ENCODE data around the gene RASAL3. TPM values are rescaled to one million over a fixed set of nuclear protein-coding genes. Genes with fewer than 3 reads are reported as not detected.

Gene RASAL3
- total RNA-seq, 2 experiments from 2014 or later: 174 to 179 TPM

- H3K27me3 Mint-ChIP-seq: no peaks in the 10 kb centered on the region
- ChIA-PET POLR2A (interaction anchor here (1.8 kb wide), 1 partner anchor 12 kb away, joined by 5 read pairs; no protein-coding TSS in a partner anchor), CTCF (no interaction called here)
- H3K27ac Mint-ChIP-seq: no peak overlapping the region
- H3K4me1 Mint-ChIP-seq: peaks cover 10% of the 10 kb centered on the region
- H3K9me3 Mint-ChIP-seq: no peaks in the 10 kb centered on the region
- peaks cover 11% of the 10 kb centered on the region for H3K36me3 Mint-ChIP-seq (ENCODE audit: low read depth)
- no peak for DNase-seq
- no peak overlapping the region for H3K4me3 Mint-ChIP-seq
Observed at GRCh38 chr19:15445227-15445605, 19.1 kb downstream of the RASAL3 start.

- no peaks in the 10 kb centered on the region for H3K9me3 Mint-ChIP-seq
- POLR2A ChIA-PET: interaction anchor here (1.1 to 1.2 kb wide), 2 partner anchors 10 to 19 kb away, joined by 3 to 4 read pairs; no protein-coding TSS in a partner anchor
- no peak overlapping the region for H3K27ac Mint-ChIP-seq
- peaks cover 7% of the 10 kb centered on the region for H3K4me1 Mint-ChIP-seq
- DNase-seq: no peak
- H3K4me3 Mint-ChIP-seq: no peak overlapping the region
- no peaks in the 10 kb centered on the region for H3K27me3 Mint-ChIP-seq
- CTCF ChIA-PET: no interaction called here
- H3K36me3 Mint-ChIP-seq (ENCODE audit: low read depth): peaks cover 10% of the 10 kb centered on the region
Observed at GRCh38 chr19:15444505-15445226, 19.7 kb downstream of the RASAL3 start.

- DNase-seq: no peak
- H3K4me3 Mint-ChIP-seq: no peak overlapping the region
- peaks cover 9% of the 10 kb centered on the region for H3K36me3 Mint-ChIP-seq (ENCODE audit: low read depth)
- peaks cover 6% of the 10 kb centered on the region for H3K4me1 Mint-ChIP-seq
- H3K27ac Mint-ChIP-seq: no peak overlapping the region
- ChIA-PET CTCF (no interaction called here), POLR2A (interaction anchor here (1.1 to 1.2 kb wide), 2 partner anchors 10 to 20 kb away, joined by 3 to 4 read pairs; no protein-coding TSS in a partner anchor)
- no peaks in the 10 kb centered on the region for H3K9me3 Mint-ChIP-seq
- H3K27me3 Mint-ChIP-seq: no peaks in the 10 kb centered on the region
Observed at GRCh38 chr19:15443838-15444237, 20.5 kb downstream of the RASAL3 start.

- Mint-ChIP-seq H3K9me3 (no peaks in the 10 kb centered on the region), H3K27me3 (no peaks in the 10 kb centered on the region), H3K27ac (no peak overlapping the region), H3K36me3 (ENCODE audit: low read depth) (peaks cover 4% of the 10 kb centered on the region), H3K4me1 (peaks cover under 1% of the 10 kb centered on the region), H3K4me3 (no peak overlapping the region)
- ChIA-PET POLR2A (interaction anchor here (1.2 kb wide), 1 partner anchor 11 kb away, joined by 4 read pairs; no protein-coding TSS in a partner anchor), CTCF (no interaction called here)
- no peak for DNase-seq
Observed at GRCh38 chr19:15443325-15443724, 21.0 kb downstream of the RASAL3 start.

- ChIA-PET CTCF (interaction anchor here (1.1 kb wide), 1 partner anchor 23 kb away, joined by 7 read pairs; the partner anchor contains the start of gene AKAP8L), POLR2A (no interaction called here)
- H3K27me3 Mint-ChIP-seq: no peaks in the 10 kb centered on the region
- no peak overlapping the region for H3K27ac Mint-ChIP-seq
- H3K36me3 Mint-ChIP-seq (ENCODE audit: low read depth): peaks cover 2% of the 10 kb centered on the region
- H3K4me3 Mint-ChIP-seq: no peak overlapping the region
- H3K9me3 Mint-ChIP-seq: no peaks in the 10 kb centered on the region
- peaks cover 2% of the 10 kb centered on the region for H3K4me1 Mint-ChIP-seq
- no peak for DNase-seq
Observed at GRCh38 chr19:15442142-15442920, 22.0 kb downstream of the RASAL3 start.

GRCh38 chr19:15441317-15441716, 23.0 kb downstream of the RASAL3 start:
- no peak for DNase-seq
- H3K27ac Mint-ChIP-seq: no peak overlapping the region
- peaks cover 7% of the 10 kb centered on the region for H3K4me1 Mint-ChIP-seq
- POLR2A ChIA-PET: interaction anchor here (0.6 kb wide), 1 partner anchor 22 kb away, joined by 3 read pairs; no protein-coding TSS in a partner anchor
- CTCF ChIA-PET: interaction anchor here (1.1 kb wide), 1 partner anchor 22 kb away, joined by 7 read pairs; the partner anchor contains the start of gene AKAP8L
- H3K27me3 Mint-ChIP-seq: no peaks in the 10 kb centered on the region
- H3K9me3 Mint-ChIP-seq: no peaks in the 10 kb centered on the region
- no peak overlapping the region for H3K4me3 Mint-ChIP-seq
- peaks cover 2% of the 10 kb centered on the region for H3K36me3 Mint-ChIP-seq (ENCODE audit: low read depth)

GRCh38 chr19:15439821-15440641, 24.3 kb downstream of the RASAL3 start:
- Mint-ChIP-seq H3K9me3 (no peaks in the 10 kb centered on the region), H3K4me1 (peaks cover 11% of the 10 kb centered on the region), H3K36me3 (ENCODE audit: low read depth) (peaks cover 2% of the 10 kb centered on the region), H3K27me3 (no peaks in the 10 kb centered on the region), H3K4me3 (no peak overlapping the region), H3K27ac (no peak overlapping the region)
- DNase-seq: no peak
- CTCF ChIA-PET: no interaction called here
- POLR2A ChIA-PET: interaction anchor here (1.2 to 2.2 kb wide), 3 partner anchors 11 to 27 kb away, joined by 5 to 9 read pairs (median 8); partner anchors contain the start of gene AKAP8L

GRCh38 chr19:15439078-15439799, 25.1 kb downstream of the RASAL3 start:
- no peaks in the 10 kb centered on the region for H3K9me3 Mint-ChIP-seq
- POLR2A ChIA-PET: interaction anchor here (1.2 to 2.2 kb wide), 3 partner anchors 12 to 28 kb away, joined by 5 to 9 read pairs (median 8); partner anchors contain the start of gene AKAP8L
- H3K4me3 Mint-ChIP-seq: no peak overlapping the region
- no peaks in the 10 kb centered on the region for H3K27me3 Mint-ChIP-seq
- peaks cover 11% of the 10 kb centered on the region for H3K4me1 Mint-ChIP-seq
- H3K36me3 Mint-ChIP-seq (ENCODE audit: low read depth): peaks cover 2% of the 10 kb centered on the region
- CTCF ChIA-PET: no interaction called here
- DNase-seq: no peak
- H3K27ac Mint-ChIP-seq: no peak overlapping the region

GRCh38 chr19:15438577-15438976, 25.8 kb downstream of the RASAL3 start:
- Mint-ChIP-seq H3K36me3 (ENCODE audit: low read depth) (peaks cover 2% of the 10 kb centered on the region), H3K9me3 (no peaks in the 10 kb centered on the region), H3K4me3 (no peak overlapping the region), H3K27me3 (no peaks in the 10 kb centered on the region), H3K27ac (no peak overlapping the region), H3K4me1 (peaks cover 12% of the 10 kb centered on the region)
- ChIA-PET CTCF (no interaction called here), POLR2A (interaction anchor here (1.2 to 2.2 kb wide), 3 partner anchors 12 to 29 kb away, joined by 5 to 9 read pairs (median 8); partner anchors contain the start of gene AKAP8L)
- no peak for DNase-seq

GRCh38 chr19:15438124-15438496, 26.2 kb downstream of the RASAL3 start:
- H3K4me3 Mint-ChIP-seq: no peak overlapping the region
- ChIA-PET CTCF (no interaction called here), POLR2A (interaction anchor here (1.9 to 2.2 kb wide), 3 partner anchors 13 to 29 kb away, joined by 6 to 9 read pairs (median 8); partner anchors contain the start of gene AKAP8L)
- peaks cover 2% of the 10 kb centered on the region for H3K36me3 Mint-ChIP-seq (ENCODE audit: low read depth)
- no peaks in the 10 kb centered on the region for H3K9me3 Mint-ChIP-seq
- H3K27me3 Mint-ChIP-seq: no peaks in the 10 kb centered on the region
- H3K4me1 Mint-ChIP-seq: peaks cover 17% of the 10 kb centered on the region
- no peak for DNase-seq
- no peak overlapping the region for H3K27ac Mint-ChIP-seq

GRCh38 chr19:15437355-15438123, 26.8 kb downstream of the RASAL3 start:
- H3K9me3 Mint-ChIP-seq: no peaks in the 10 kb centered on the region
- H3K4me3 Mint-ChIP-seq: no peak overlapping the region
- peaks cover 20% of the 10 kb centered on the region for H3K4me1 Mint-ChIP-seq
- H3K27me3 Mint-ChIP-seq: no peaks in the 10 kb centered on the region
- ChIA-PET CTCF (interaction anchor here (1.7 kb wide), 1 partner anchor 18 kb away, joined by 11 read pairs; the partner anchor contains the start of gene AKAP8L), POLR2A (interaction anchor here (0.9 to 2.3 kb wide), 6 partner anchors 10 to 118 kb away, joined by 3 to 13 read pairs (median 4); partner anchors contain the start of genes AKAP8L and RASAL3)
- H3K36me3 Mint-ChIP-seq (ENCODE audit: low read depth): peaks cover 2% of the 10 kb centered on the region
- H3K27ac Mint-ChIP-seq: no peak overlapping the region
- DNase-seq: no peak
